ENCODE data around the gene CEP152. TPM values are rescaled to one million over a fixed set of nuclear protein-coding genes. Genes with fewer than 3 reads are reported as not detected.

Gene CEP152
- total RNA-seq, 4 donors from 2014 or later: 4.2 to 10.5 (median 4.8) TPM

DNA sequence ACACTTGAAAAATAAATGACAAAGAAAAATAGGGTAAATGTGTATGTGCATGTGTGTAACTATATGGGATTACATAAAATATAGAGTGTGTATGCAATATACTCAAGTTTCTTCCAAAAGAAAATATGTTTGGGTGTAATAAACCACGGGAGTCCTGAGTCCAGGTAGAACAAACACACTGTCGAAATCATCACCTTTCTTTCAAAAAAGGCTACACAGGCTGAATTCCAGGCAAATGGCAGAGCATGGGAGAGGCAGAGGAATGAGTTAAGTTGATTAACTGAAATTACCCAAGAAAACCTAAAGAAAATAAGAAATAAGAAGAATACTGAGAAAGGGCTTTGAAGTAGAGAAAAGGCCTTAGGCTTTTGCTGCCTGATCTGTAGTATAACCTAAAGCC, 26.1 kb downstream of the CEP152 start:
- TF ChIP-seq, protein P1, sequence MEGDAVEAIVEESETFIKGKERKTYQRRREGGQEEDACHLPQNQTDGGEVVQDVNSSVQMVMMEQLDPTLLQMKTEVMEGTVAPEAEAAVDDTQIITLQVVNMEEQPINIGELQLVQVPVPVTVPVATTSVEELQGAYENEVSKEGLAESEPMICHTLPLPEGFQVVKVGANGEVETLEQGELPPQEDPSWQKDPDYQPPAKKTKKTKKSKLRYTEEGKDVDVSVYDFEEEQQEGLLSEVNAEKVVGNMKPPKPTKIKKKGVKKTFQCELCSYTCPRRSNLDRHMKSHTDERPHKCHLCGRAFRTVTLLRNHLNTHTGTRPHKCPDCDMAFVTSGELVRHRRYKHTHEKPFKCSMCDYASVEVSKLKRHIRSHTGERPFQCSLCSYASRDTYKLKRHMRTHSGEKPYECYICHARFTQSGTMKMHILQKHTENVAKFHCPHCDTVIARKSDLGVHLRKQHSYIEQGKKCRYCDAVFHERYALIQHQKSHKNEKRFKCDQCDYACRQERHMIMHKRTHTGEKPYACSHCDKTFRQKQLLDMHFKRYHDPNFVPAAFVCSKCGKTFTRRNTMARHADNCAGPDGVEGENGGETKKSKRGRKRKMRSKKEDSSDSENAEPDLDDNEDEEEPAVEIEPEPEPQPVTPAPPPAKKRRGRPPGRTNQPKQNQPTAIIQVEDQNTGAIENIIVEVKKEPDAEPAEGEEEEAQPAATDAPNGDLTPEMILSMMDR (IDR thresholded peaks at IDR 0.05): no peak
- no peak for TF ChIP-seq POLR2A (IDR thresholded peaks at IDR 0.05)
- Histone ChIP-seq H3K4me1 (no peaks in the 10 kb centered on the region), H3K27ac (no peak overlapping the region), H3K27me3 (no peaks in the 10 kb centered on the region), H3K4me3 (no peak overlapping the region), H3K9me3 (no peaks in the 10 kb centered on the region), H3K36me3 (no peaks in the 10 kb centered on the region)
- no peak for DNase-seq
- intact Hi-C loops (cut with DNase I; ENCODE audit: low total_unique reads): no loop called here

- no peaks in the 10 kb centered on the region for H3K9me3 ChIP-seq
- no peak for TF ChIP-seq POLR2A (IDR thresholded peaks at IDR 0.05)
- TF ChIP-seq, protein P1 (IDR thresholded peaks at IDR 0.05): no peak
- H3K27me3 ChIP-seq: no peaks in the 10 kb centered on the region
- no peak for DNase-seq
- intact Hi-C loops (cut with DNase I; ENCODE audit: low total_unique reads): no loop called here
- no peaks in the 10 kb centered on the region for H3K36me3 ChIP-seq
- H3K4me1 ChIP-seq: no peaks in the 10 kb centered on the region
- no peak overlapping the region for H3K27ac ChIP-seq
- no peak overlapping the region for H3K4me3 ChIP-seq
Observed at GRCh38 chr15:48782911-48783310, 28.0 kb downstream of the CEP152 start.

DNA sequence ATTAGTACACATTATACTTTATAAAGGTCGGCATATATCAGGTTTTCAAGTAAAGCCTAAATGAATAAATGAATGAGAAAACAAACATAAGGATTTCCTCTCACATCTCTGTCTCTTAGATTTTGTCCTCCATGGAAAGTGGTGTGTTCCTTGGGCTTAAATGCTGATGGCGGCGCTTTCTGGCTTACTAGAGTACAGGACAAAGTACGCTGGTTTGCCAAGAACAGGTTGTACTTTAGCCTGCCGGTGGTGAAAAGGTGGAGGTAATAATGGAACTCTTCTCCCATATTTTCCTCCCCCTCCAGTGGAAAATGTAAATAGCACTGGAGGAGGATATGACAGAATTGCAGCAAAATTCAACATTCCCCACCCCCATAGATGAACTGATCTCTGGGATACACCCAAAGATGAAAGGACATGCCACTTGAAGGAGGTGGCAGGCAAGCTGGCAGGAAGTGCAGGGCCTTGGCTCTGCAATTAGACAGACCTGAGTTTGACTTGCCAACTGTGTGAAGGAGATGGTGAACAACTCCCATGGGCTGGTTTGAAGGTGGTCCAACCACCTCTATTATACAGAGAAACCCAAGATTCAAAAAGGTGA, 29.3 kb downstream of the CEP152 start:
- no peaks in the 10 kb centered on the region for H3K4me1 ChIP-seq
- no peaks in the 10 kb centered on the region for H3K36me3 ChIP-seq
- intact Hi-C loops (cut with DNase I; ENCODE audit: low total_unique reads): no loop called here
- no peak for DNase-seq
- no peak for TF ChIP-seq POLR2A (IDR thresholded peaks at IDR 0.05)
- TF ChIP-seq, protein P1 (IDR thresholded peaks at IDR 0.05): no peak
- H3K9me3 ChIP-seq: no peaks in the 10 kb centered on the region
- no peaks in the 10 kb centered on the region for H3K27me3 ChIP-seq
- no peak overlapping the region for H3K4me3 ChIP-seq
- no peak overlapping the region for H3K27ac ChIP-seq

DNA sequence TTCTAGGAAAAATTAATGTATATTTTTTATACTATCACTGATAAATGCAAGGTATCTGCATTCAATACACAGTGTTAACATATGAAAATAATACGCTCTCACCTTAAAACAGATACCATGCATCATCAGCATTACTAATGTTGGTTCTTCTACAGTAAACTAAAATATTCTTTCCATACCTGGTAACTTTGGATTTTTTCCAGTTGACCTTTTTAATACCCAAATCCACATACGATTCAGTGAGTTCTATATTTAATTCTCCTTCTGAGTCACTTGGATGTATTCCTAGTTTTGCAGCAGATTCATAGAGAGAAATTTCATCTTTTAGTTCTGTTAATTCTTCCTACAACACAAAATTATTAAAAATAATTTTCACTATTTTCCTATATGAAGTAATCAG, 29.9 kb downstream of the CEP152 start:
- Histone ChIP-seq H3K4me3 (no peak overlapping the region), H3K36me3 (no peaks in the 10 kb centered on the region), H3K4me1 (no peaks in the 10 kb centered on the region), H3K9me3 (no peaks in the 10 kb centered on the region), H3K27me3 (no peaks in the 10 kb centered on the region), H3K27ac (no peak overlapping the region)
- DNase-seq: no peak
- intact Hi-C loops (cut with DNase I; ENCODE audit: low total_unique reads): no loop called here
- TF ChIP-seq POLR2A (IDR thresholded peaks at IDR 0.05): no peak
- TF ChIP-seq, protein P1 (IDR thresholded peaks at IDR 0.05): no peak

- Histone ChIP-seq H3K9me3 (no peaks in the 10 kb centered on the region), H3K27me3 (no peaks in the 10 kb centered on the region), H3K4me1 (no peaks in the 10 kb centered on the region), H3K4me3 (no peak overlapping the region), H3K36me3 (no peaks in the 10 kb centered on the region), H3K27ac (no peak overlapping the region)
- no peak for DNase-seq
- TF ChIP-seq, protein P1 (IDR thresholded peaks at IDR 0.05): no peak
- no peak for TF ChIP-seq POLR2A (IDR thresholded peaks at IDR 0.05)
- intact Hi-C loops (cut with DNase I; ENCODE audit: low total_unique reads): no loop called here
Observed at GRCh38 chr15:48778331-48778730, 32.5 kb downstream of the CEP152 start.

Data from uterus (tissue), 4 donors.